Suprapubic skin (tissue), 4 donors: ENCODE measurements around the gene MAP6. TPM values are rescaled to one million over a fixed set of nuclear protein-coding genes. Genes with fewer than 3 reads are reported as not detected.

Experiments used
- DNase-seq, 2 donors: peaks; one replicate each; pipeline ENCODE4 v3.0.0-alpha.2; 2019; ENCODE audit warnings: low spot score in 2 of 2
- H3K27ac ChIP-seq: fragments of 200-600 bp; sonication (generic); one replicate; pipeline ENCODE4 v1.5.1; 2019
- H3K27me3 ChIP-seq: fragments of 200-600 bp; sonication (generic); one replicate; pipeline ENCODE4 v1.5.1; 2019
- H3K36me3 ChIP-seq: fragments of 200-600 bp; sonication (generic); one replicate; pipeline ENCODE4 v1.5.1; 2019
- H3K4me1 ChIP-seq: fragments of 200-600 bp; sonication (generic); one replicate; pipeline ENCODE4 v1.5.1; 2019
- H3K4me3 ChIP-seq: fragments of 200-600 bp; sonication (generic); one replicate; pipeline ENCODE4 v1.5.1; 2019; ENCODE audit warnings: mild to moderate bottlenecking
- H3K9me3 ChIP-seq: fragments of 200-600 bp; sonication (generic); one replicate; pipeline ENCODE4 v1.5.1; 2019
- CTCF ChIP-seq, 2 donors: fragments of 200-600 bp in 1 of 2; fragments of 450-650 bp in 1 of 2; sonication (generic) in 1 of 2; IDR thresholded peaks; one replicate each; pipeline ENCODE4 v1.5.1; 2016 to 2019; ENCODE audit warnings: antibody characterized with exemption in 2 of 2, mild to moderate bottlenecking in 1 of 2, moderate library complexity in 1 of 2
- EP300 ChIP-seq: sonication (generic); formaldehyde crosslinking; IDR thresholded peaks from one replicate; pipeline ENCODE4 v1.6.1; 2017; ENCODE audit warnings: antibody characterized with exemption
- POLR2A ChIP-seq, 2 donors: fragments of 450-650 bp; IDR thresholded peaks; one replicate each; pipeline ENCODE4 v1.6.1; 2017; ENCODE audit warnings: antibody characterized with exemption in 2 of 2, mild to moderate bottlenecking in 2 of 2, moderate library complexity in 2 of 2
- POLR2AphosphoS5 ChIP-seq, 3 donors: sonication (generic); formaldehyde crosslinking; IDR thresholded peaks; one replicate each; pipeline ENCODE4 v1.6.1; 2017; ENCODE audit warnings: antibody characterized with exemption in 3 of 3
- WGBS: methylation state at CpG from one replicate; pipeline ENCODE4 v1.1.5; 2018; 5-methylcytosine and 5-hydroxymethylcytosine counted together
- total RNA-seq, 4 donors: library from RNA; depleted of rRNA; stranded (reverse); fragments of >200 nt; gene quantifications; one replicate each; pipeline ENCODE4 v1.1.0, GENCODE V29; 2016

MAP6 gene
- total RNA-seq, 4 donors from 2014 or later = 2.7 to 11.0 (median 4.6) TPM

- no peak for TF ChIP-seq EP300
- no peak for TF ChIP-seq CTCF (IDR thresholded peaks at IDR 0.05)
- TF ChIP-seq POLR2AphosphoS5 (IDR thresholded peaks at IDR 0.05) = no peak
- TF ChIP-seq POLR2A (IDR thresholded peaks at IDR 0.05) = no peak
- H3K4me3 ChIP-seq = no peak overlapping the region
- H3K27ac ChIP-seq = no peak overlapping the region
- peaks cover 10% of the 10 kb centered on the region for H3K4me1 ChIP-seq
- WGBS = 12% methylated on average over 4 of the region's 4 CpGs
- H3K9me3 ChIP-seq = no peaks in the 10 kb centered on the region
- H3K27me3 ChIP-seq = no peaks in the 10 kb centered on the region
- H3K36me3 ChIP-seq = no peaks in the 10 kb centered on the region
- DNase-seq = peak in 1 of 2 donors; percentile 70
These were observed 29.1 kb downstream of the MAP6 start for GRCh38 chr11:75639762-75640181.

DNA sequence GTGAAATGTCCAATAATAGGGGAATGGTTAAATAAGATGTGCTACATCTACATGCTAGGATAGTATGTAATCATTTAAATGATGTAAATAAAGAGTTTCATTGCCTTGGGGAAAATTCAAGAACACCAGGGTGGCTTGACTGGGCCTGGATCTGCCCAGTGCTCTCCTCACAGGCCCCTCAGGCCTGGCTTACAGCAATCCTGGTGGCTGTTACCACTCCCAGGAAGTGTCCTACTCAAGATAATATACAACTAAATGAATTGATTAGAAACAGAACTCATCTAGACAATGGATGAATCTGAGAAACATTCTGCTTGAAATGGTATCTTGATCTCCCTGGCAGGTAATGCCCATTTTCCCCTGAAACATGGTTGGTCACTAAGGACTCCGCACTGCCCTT is 30.8 kb downstream of the MAP6 start:
- Histone ChIP-seq H3K27me3 (no peaks in the 10 kb centered on the region), H3K36me3 (no peaks in the 10 kb centered on the region), H3K4me1 (peaks cover 10% of the 10 kb centered on the region), H3K27ac (no peak overlapping the region), H3K4me3 (no peak overlapping the region), H3K9me3 (no peaks in the 10 kb centered on the region)
- no peak for TF ChIP-seq CTCF (IDR thresholded peaks at IDR 0.05)
- no peak for TF ChIP-seq POLR2AphosphoS5 (IDR thresholded peaks at IDR 0.05)
- no peak for TF ChIP-seq POLR2A (IDR thresholded peaks at IDR 0.05)
- TF ChIP-seq EP300 = no peak
- WGBS = 100% methylated on average over 1 of the region's 1 CpG
- DNase-seq = no peak

GRCh38 chr11:75635066-75635862 is 33.6 kb downstream of the MAP6 start:
- no peaks in the 10 kb centered on the region for H3K27me3 ChIP-seq
- no peak overlapping the region for H3K27ac ChIP-seq
- peaks cover 10% of the 10 kb centered on the region for H3K4me1 ChIP-seq
- TF ChIP-seq CTCF (IDR thresholded peaks at IDR 0.05) = no peak
- no peak for TF ChIP-seq POLR2A (IDR thresholded peaks at IDR 0.05)
- no peak for TF ChIP-seq EP300
- TF ChIP-seq POLR2AphosphoS5 (IDR thresholded peaks at IDR 0.05) = no peak
- no peak overlapping the region for H3K4me3 ChIP-seq
- no peak for DNase-seq
- H3K9me3 ChIP-seq = no peaks in the 10 kb centered on the region
- 36% methylated on average over 16 of the region's 16 CpGs for WGBS
- no peaks in the 10 kb centered on the region for H3K36me3 ChIP-seq

DNA sequence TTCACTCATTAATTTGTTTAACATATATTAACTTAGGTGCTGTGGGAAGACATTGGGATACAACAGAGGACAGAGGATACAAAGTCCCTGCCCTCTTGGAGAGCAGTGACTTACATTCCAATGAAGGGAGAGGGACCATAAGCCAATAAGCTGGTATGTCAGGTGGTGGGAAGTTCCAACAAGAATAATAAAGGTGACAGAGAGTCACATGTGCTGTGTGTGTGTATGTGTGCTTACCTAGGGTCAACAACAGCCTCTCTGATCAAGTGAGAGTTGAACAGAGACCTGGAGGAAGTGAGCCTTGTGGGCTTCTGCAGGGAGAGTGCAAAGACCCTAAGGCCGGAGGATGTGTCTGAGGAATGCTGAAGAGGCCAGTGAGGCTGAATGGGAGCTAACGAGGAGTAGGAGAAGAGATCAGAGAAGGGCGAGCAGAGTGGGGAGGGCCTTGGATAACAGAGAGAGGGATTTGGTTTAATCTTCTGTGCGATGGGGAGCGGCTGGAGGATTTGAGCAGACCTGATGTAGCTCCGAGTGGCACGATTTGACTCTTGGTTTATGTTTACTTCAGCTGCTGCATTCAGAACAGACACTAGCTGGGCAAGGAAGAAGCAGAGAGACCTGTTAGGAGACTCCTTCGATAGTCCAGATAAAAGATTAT is 35.3 kb downstream of the MAP6 start:
- no peak overlapping the region for H3K27ac ChIP-seq
- H3K4me1 ChIP-seq = no peaks in the 10 kb centered on the region
- H3K36me3 ChIP-seq = no peaks in the 10 kb centered on the region
- no peak for DNase-seq
- no peak for TF ChIP-seq EP300
- no peak for TF ChIP-seq CTCF (IDR thresholded peaks at IDR 0.05)
- no peak for TF ChIP-seq POLR2AphosphoS5 (IDR thresholded peaks at IDR 0.05)
- TF ChIP-seq POLR2A (IDR thresholded peaks at IDR 0.05) = no peak
- 88% methylated on average over 8 of the region's 8 CpGs for WGBS
- H3K27me3 ChIP-seq = no peaks in the 10 kb centered on the region
- no peaks in the 10 kb centered on the region for H3K9me3 ChIP-seq
- H3K4me3 ChIP-seq = no peak overlapping the region

GRCh38 chr11:75632962-75633361 is 35.9 kb downstream of the MAP6 start:
- Histone ChIP-seq H3K4me1 (no peaks in the 10 kb centered on the region), H3K36me3 (no peaks in the 10 kb centered on the region), H3K27ac (no peak overlapping the region), H3K9me3 (no peaks in the 10 kb centered on the region), H3K27me3 (no peaks in the 10 kb centered on the region), H3K4me3 (no peak overlapping the region)
- 93% methylated on average over 2 of the region's 2 CpGs for WGBS
- no peak for TF ChIP-seq POLR2AphosphoS5 (IDR thresholded peaks at IDR 0.05)
- TF ChIP-seq CTCF (IDR thresholded peaks at IDR 0.05) = no peak
- TF ChIP-seq POLR2A (IDR thresholded peaks at IDR 0.05) = no peak
- TF ChIP-seq EP300 = no peak
- DNase-seq = no peak
